Mesenchymal stem cell (in vitro differentiated cells and primary cell): Measurements from ENCODE around the gene SYNJ2.
A peak's percentile ranks its signal among the peaks of the same experiment; 100 is the strongest.
"Not testable (repeated sequence)": the region's sequence is repeated elsewhere in the genome, so short reads cannot be mapped to it uniquely, and the experiment has no call there.

Experiments
- DNase-seq: peaks from one replicate; pipeline ENCODE4 v3.0.0-alpha.2; 2013
- H2AFZ ChIP-seq: one replicate; pipeline ENCODE4 v1.6.1; 2013; ENCODE audit warnings: low read depth, mild to moderate bottlenecking, control low read depth, inconsistent platforms, low read length, moderate library complexity
- H2AK5ac ChIP-seq: 2 replicates; pipeline ENCODE4 v1.6.1; 2013; ENCODE audit warnings: low read length, moderate library complexity, mild to moderate bottlenecking, inconsistent platforms; ENCODE audit not compliant: severe bottlenecking
- H2BK120ac ChIP-seq: one replicate; pipeline ENCODE4 v1.6.1; 2013; ENCODE audit warnings: low read depth, mild to moderate bottlenecking, inconsistent platforms, low read length, moderate library complexity
- H2BK12ac ChIP-seq, 2 experiments: one replicate each; pipeline ENCODE4 v1.6.1; 2013; ENCODE audit warnings: inconsistent platforms in 2 of 2, low read length in 2 of 2, mild to moderate bottlenecking in 2 of 2, moderate library complexity in 2 of 2, control low read depth in 1 of 2
- H2BK15ac ChIP-seq: one replicate; pipeline ENCODE4 v1.6.1; 2013; ENCODE audit warnings: mild to moderate bottlenecking, low read depth, inconsistent platforms; ENCODE audit not compliant: poor library complexity, severe bottlenecking
- H2BK5ac ChIP-seq: 2 replicates; pipeline ENCODE4 v1.6.1; 2013; ENCODE audit warnings: low read depth, mild to moderate bottlenecking, low read length, control low read depth, inconsistent platforms; ENCODE audit not compliant: poor library complexity, severe bottlenecking
- H3K14ac ChIP-seq, 2 experiments: one replicate each; pipeline ENCODE4 v1.6.1; 2013; ENCODE audit warnings: inconsistent platforms in 2 of 2, low read length in 2 of 2, control low read depth in 1 of 2, mild to moderate bottlenecking in 1 of 2, moderate library complexity in 1 of 2
- H3K18ac ChIP-seq, 2 experiments: one replicate each; pipeline ENCODE4 v1.6.1; 2013; ENCODE audit warnings: inconsistent platforms in 2 of 2, low read length in 2 of 2, control low read depth in 1 of 2, low read depth in 1 of 2, mild to moderate bottlenecking in 1 of 2
- H3K23ac ChIP-seq, 2 experiments: one replicate each; pipeline ENCODE4 v1.6.1; 2013; ENCODE audit warnings: inconsistent platforms in 2 of 2, low read length in 2 of 2, mild to moderate bottlenecking in 2 of 2, moderate library complexity in 2 of 2, control low read depth in 1 of 2
- H3K27ac ChIP-seq: 2 replicates; pipeline ENCODE4 v1.5.1; 2013; ENCODE audit warnings: mild to moderate bottlenecking, moderate library complexity, low read length, control low read depth, inconsistent platforms; ENCODE audit not compliant: poor library complexity, severe bottlenecking
- H3K27me3 ChIP-seq, 2 experiments: 2 replicates each; pipeline versions ENCODE4 v1.6.1 to v1.7.0; 2013; ENCODE audit warnings: low read length in 2 of 2, mild to moderate bottlenecking in 2 of 2, moderate library complexity in 2 of 2, control low read depth in 1 of 2, inconsistent platforms in 1 of 2; ENCODE audit not compliant: control insufficient read depth in 1 of 2, insufficient read depth in 1 of 2
- H3K36me3 ChIP-seq, 2 experiments: 2 replicates each; pipeline versions ENCODE4 v1.6.1 to v1.7.0; 2013; ENCODE audit warnings: low read length in 2 of 2, control low read depth in 1 of 2, inconsistent platforms in 1 of 2, low read depth in 1 of 2, mild to moderate bottlenecking in 1 of 2; ENCODE audit not compliant: insufficient read depth in 2 of 2, control insufficient read depth in 1 of 2
- H3K4ac ChIP-seq, 2 experiments: one replicate each; pipeline ENCODE4 v1.6.1; 2013; ENCODE audit warnings: inconsistent platforms in 2 of 2, low read length in 2 of 2, mild to moderate bottlenecking in 2 of 2, moderate library complexity in 2 of 2, control low read depth in 1 of 2, low read depth in 1 of 2
- H3K4me1 ChIP-seq: 2 replicates; pipeline ENCODE4 v1.6.1; 2013; ENCODE audit warnings: low read depth, low read length, control low read depth; ENCODE audit not compliant: control insufficient read depth, insufficient read depth
- H3K4me2 ChIP-seq: 2 replicates; pipeline ENCODE4 v1.6.1; 2013; ENCODE audit warnings: low read length, mild to moderate bottlenecking, inconsistent platforms; ENCODE audit not compliant: poor library complexity, severe bottlenecking
- H3K4me3 ChIP-seq, 2 experiments: 2 replicates each; pipeline versions ENCODE4 v1.5.1 to v1.7.0; 2013; ENCODE audit warnings: low read length in 2 of 2, mild to moderate bottlenecking in 2 of 2, control low read depth in 1 of 2, low read depth in 1 of 2; ENCODE audit not compliant: insufficient read depth in 1 of 2
- H3K79me1 ChIP-seq: replicated peaks from 2 replicates; pipeline ENCODE4 v1.6.1; 2013; ENCODE audit warnings: mild to moderate bottlenecking, control low read depth, low read length, inconsistent platforms; ENCODE audit not compliant: poor library complexity, severe bottlenecking
- H3K9ac ChIP-seq: 2 replicates; pipeline ENCODE4 v1.7.0; 2013; ENCODE audit warnings: mild to moderate bottlenecking, low read length, moderate library complexity
- H3K9me3 ChIP-seq: 2 replicates; pipeline ENCODE4 v1.7.0; 2013; ENCODE audit warnings: mild to moderate bottlenecking, low read length; ENCODE audit not compliant: control insufficient read depth
- H4K8ac ChIP-seq: one replicate; pipeline ENCODE4 v1.6.1; 2013; ENCODE audit warnings: inconsistent platforms, mild to moderate bottlenecking, low read length, moderate library complexity
- H4K91ac ChIP-seq: one replicate; pipeline ENCODE4 v1.6.1; 2013; ENCODE audit warnings: mild to moderate bottlenecking, low read length, inconsistent platforms
- WGBS: methylation state at CpG from one replicate; pipeline ENCODE4 v1.1.7; 2013; ENCODE audit warnings: mixed read lengths; 5-methylcytosine and 5-hydroxymethylcytosine counted together

SYNJ2 gene

DNA sequence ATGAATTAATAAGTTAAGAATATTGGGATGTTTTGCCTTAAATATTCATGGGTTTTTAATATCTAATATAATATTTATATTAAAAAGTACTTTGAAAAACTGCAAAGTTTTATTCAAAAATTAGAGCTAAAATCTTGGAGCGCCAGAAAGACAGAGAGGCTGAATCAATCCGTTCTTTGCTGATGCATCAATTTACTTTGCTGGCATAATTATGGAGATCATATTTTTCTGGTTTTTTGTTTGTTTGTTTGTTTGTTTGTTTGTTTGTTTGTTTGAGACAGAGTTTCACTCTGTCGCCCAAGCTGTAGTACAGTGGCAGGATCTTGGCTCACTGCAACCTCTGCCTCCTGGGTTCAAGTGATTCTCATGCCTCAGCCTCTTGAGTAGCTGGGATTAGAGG, 9.5 kb upstream of the SYNJ2 start:
- not testable (repeated sequence) for H2BK5ac ChIP-seq, H3K36me3 ChIP-seq, H3K4me3 ChIP-seq, H4K8ac ChIP-seq, H3K23ac ChIP-seq, H2BK120ac ChIP-seq, H3K4ac ChIP-seq, H3K27ac ChIP-seq, H3K18ac ChIP-seq, H3K9ac ChIP-seq, DNase-seq, H2AK5ac ChIP-seq, H3K14ac ChIP-seq, H3K27me3 ChIP-seq, H2BK15ac ChIP-seq, H3K4me2 ChIP-seq, H3K79me1 ChIP-seq, H2BK12ac ChIP-seq, H2AFZ ChIP-seq, H3K9me3 ChIP-seq, H4K91ac ChIP-seq
- H3K4me1 ChIP-seq, result peaks cover 13% of the 10 kb centered on the region
- 97% methylated on average over 3 of the region's 3 CpGs for WGBS

DNA sequence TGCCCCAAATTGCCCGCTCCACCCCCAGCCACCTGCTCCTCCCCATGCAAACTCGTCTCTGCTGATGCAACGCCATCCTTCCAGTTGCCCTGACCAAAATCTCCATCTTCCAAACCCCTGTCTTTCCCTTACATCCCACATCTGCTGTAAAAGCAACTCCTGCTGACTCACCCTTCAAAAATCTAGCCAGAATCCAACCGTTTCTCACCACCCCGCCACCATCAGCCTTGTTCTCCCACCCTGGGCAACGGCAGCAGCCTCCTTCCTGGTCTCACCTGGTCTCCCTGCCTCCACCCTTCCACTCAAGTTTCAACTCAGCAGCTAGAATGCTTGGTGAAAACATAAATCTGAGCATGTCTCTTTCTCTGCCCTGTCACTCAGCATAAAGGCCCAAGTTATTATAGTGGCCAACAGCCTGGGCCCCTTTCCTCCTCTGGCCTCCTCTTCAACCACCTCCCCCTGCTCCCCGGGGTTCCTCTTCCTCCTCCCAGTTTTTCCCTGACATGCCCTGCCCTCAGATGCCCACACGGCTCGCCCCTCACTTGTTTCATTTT, 7.2 kb upstream of the SYNJ2 start:
- Histone ChIP-seq H3K79me1 (no peaks in the 10 kb centered on the region), H3K4me2 (no peak overlapping the region), H2AK5ac (no peak overlapping the region), H2BK5ac (no peak overlapping the region), H3K4me3 (no peak overlapping the region), H3K27ac (no peak overlapping the region), H3K14ac (no peak overlapping the region), H3K4ac (no peak overlapping the region), H2BK15ac (no peak overlapping the region), H4K8ac (no peak overlapping the region), H3K9ac (no peak overlapping the region), H4K91ac (no peak overlapping the region), H3K27me3 (no peaks in the 10 kb centered on the region), H3K18ac (no peak overlapping the region), H2BK12ac (peak overlapping the region in 1 of 2 experiments; percentile 18), H3K9me3 (no peaks in the 10 kb centered on the region), H3K36me3 (no peaks in the 10 kb centered on the region), H3K4me1 (peaks cover 8% of the 10 kb centered on the region), H3K23ac (no peak overlapping the region), H2AFZ (no peak overlapping the region), H2BK120ac (no peak overlapping the region)
- 65% methylated on average over 9 of the region's 9 CpGs for WGBS
- no peak for DNase-seq

DNA sequence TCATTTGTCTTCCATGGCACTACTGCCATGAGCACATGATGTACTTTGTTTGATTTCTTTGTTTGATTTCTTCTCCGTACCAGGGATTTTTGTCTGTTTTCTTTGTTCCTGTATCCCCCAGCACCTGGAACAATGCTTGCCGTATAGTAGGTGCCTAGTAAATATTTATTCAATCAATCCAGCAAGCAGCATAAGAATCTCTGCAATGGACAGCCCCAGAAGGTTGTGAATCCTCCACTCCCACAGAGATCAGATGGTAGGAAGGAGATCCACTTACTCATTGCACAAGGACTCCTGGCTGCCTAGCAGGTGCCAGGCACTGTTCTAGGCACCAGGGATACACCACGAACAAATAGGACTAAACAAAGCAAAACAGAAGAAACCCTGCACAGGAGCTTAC, 6.7 kb upstream of the SYNJ2 start:
- Histone ChIP-seq H3K9ac (no peak overlapping the region), H2BK5ac (no peak overlapping the region), H3K4me3 (no peak overlapping the region), H3K14ac (no peak overlapping the region), H3K4me2 (no peak overlapping the region), H3K36me3 (no peaks in the 10 kb centered on the region), H4K91ac (no peak overlapping the region), H2BK120ac (no peak overlapping the region), H3K27ac (no peak overlapping the region), H3K9me3 (no peaks in the 10 kb centered on the region), H3K4ac (no peak overlapping the region), H4K8ac (no peak overlapping the region), H3K23ac (no peak overlapping the region), H2BK15ac (no peak overlapping the region), H3K79me1 (no peaks in the 10 kb centered on the region), H3K27me3 (no peaks in the 10 kb centered on the region), H3K18ac (no peak overlapping the region), H2AFZ (no peak overlapping the region), H2BK12ac (no peak overlapping the region), H2AK5ac (peak overlapping the region; percentile 10), H3K4me1 (peaks cover 7% of the 10 kb centered on the region)
- WGBS, result 100% methylated on average over 3 of the region's 3 CpGs
- no peak for DNase-seq

- Histone ChIP-seq H2AK5ac (no peak overlapping the region), H2BK5ac (no peak overlapping the region), H2BK15ac (no peak overlapping the region), H2AFZ (no peak overlapping the region), H3K4me1 (peaks cover 7% of the 10 kb centered on the region), H3K27me3 (no peaks in the 10 kb centered on the region), H3K4ac (no peak overlapping the region), H3K18ac (no peak overlapping the region), H3K23ac (no peak overlapping the region), H3K9ac (no peak overlapping the region), H3K27ac (no peak overlapping the region), H2BK120ac (no peak overlapping the region), H2BK12ac (no peak overlapping the region), H4K8ac (no peak overlapping the region), H3K36me3 (no peaks in the 10 kb centered on the region), H3K4me3 (no peak overlapping the region), H4K91ac (no peak overlapping the region), H3K14ac (no peak overlapping the region), H3K79me1 (no peaks in the 10 kb centered on the region), H3K9me3 (no peaks in the 10 kb centered on the region), H3K4me2 (no peak overlapping the region)
- DNase-seq, result no peak
- WGBS, result no CpG with 5 or more reads among the region's 2 CpGs
Measured at GRCh38 chr6:157975456-157975855, 6.2 kb upstream of the SYNJ2 start.
